Putamen (tissue), 1 donor: ENCODE results near the gene NOC2L.
"Not testable (repeated sequence)": the region's sequence is repeated elsewhere in the genome, so short reads cannot be mapped to it uniquely, and the experiment has no call there.

Experiments used
- DNase-seq: peaks from one replicate; pipeline ENCODE4 v3.0.0-alpha.2; 2016; ENCODE audit warnings: low spot score

Gene NOC2L

GRCh38 chr1:958823-959730, at the start of gene NOC2L:
NOC2L (minus strand) TSS chr1:959256; CDS start chr1:959240, 16 bp downstream.
- peak; percentile 85 for DNase-seq

- no peak for DNase-seq
These were observed 47.5 kb upstream of the NOC2L start for GRCh38 chr1:1006305-1007159.

- no peak for DNase-seq
These were observed 46.8 kb upstream of the NOC2L start for GRCh38 chr1:1005774-1006304.

DNA sequence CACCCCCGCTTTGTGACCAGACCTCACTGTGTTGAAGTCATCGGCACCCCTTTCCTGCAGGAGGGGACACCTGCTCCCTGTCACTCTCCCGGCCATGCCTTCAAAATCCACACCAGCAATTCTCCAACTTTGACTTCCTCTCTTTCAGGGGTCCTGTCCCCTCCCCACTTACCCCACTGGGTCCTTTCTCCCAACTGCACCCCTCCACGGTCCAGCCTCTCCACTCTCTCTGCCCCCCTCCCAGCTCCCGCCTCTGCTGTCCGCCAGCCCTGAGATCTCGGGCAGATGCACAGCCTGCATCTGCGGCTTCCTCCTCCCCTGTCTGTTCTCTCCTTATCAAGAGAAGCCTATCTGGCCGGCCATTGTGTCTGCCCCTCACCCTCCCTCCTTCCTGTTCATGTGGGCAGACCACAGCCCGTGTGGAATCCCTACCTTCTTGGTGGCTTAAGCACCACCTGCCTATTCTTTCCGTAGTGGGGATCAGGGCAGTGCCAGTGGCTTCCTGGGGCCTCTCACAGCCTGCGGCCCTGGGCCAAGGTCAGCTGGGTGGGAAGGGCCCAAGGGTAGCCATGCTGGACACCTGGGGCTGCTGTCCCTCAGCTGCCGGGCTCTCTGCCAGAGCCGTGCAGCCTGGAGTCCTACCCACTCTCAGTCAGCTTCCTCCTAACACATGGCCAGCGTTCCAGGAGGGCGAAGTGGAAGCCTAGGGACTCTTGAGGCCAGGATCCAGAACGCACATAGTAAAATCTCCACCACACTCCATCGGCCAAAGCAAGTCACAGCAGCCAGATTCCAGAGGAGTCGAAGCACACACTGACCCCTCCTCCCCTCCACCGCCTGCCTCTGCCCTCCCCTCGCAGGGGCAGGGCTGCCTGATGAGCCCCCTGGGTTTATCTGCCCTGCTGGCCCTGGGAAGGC, 46.0 kb upstream of the NOC2L start:
- DNase-seq: no peak

DNA sequence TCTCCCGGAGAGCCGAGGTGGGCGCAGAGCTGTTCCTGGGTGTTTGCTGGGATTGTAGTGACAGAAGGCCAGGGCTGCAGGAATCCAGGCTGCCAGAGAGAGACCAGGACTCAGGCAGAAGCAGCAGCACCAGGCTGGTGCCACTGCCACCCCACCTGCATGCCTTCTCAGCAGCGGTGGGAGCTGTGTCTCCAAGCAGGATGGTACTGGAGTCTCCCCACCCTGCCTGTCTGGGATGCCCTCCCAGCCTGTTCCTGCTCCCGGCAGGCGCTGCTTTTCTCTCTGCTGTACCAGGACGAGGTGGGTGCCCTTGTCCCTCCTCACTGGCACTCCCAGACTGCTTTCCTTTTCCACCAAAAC, 45.3 kb upstream of the NOC2L start:
- no peak for DNase-seq

DNA sequence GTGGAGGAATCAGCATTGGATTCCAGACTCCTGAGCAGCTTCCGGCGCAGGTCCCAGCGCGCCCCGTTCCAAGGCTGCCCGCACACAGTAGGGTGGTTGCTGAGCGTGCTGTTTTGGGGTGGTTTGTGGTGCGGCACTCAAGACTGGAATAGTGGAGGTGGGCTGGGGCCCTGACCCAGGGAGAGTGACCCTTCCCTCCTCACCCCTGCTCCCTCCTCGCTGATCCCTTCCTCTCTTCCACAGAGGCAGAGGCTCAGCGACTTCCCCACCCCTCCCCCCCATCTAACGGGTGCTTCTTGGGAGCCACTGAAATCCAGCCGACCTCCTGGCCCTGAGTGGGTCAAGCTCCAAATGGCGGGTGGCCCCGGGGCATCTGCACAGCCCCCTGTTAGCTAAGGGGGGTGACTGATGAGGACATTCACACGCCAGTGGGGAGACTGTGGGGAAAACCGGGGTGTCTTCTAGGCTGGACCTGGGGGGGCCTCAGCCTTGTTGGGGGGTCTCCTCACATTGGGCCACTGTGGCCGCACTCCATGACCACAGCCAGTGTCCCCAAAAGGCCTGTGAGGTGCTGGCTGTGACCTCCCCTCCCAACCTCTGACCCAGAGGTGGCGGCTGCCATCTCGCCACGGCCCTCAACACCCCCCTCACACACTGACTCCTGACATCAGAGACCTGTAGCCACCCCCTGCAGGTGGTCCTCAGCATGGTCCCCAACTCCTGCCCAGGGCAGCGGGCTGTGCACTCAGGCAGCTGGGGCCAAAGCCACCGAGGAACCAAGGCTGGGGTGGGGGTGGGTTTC, 44.8 kb upstream of the NOC2L start:
- DNase-seq: no peak

GRCh38 chr1:1001057-1001783, 42.2 kb upstream of the NOC2L start:
- no peak for DNase-seq

- peak; percentile 52 for DNase-seq
These were observed 41.5 kb upstream of the NOC2L start for GRCh38 chr1:1000357-1001056.

- peak; percentile 87 for DNase-seq
These were observed 40.8 kb upstream of the NOC2L start, which contains the start of gene HES4 for GRCh38 chr1:999725-1000356. HES4 (minus strand) TSS chr1:1000097; CDS start chr1:999973, 124 bp downstream.

DNA sequence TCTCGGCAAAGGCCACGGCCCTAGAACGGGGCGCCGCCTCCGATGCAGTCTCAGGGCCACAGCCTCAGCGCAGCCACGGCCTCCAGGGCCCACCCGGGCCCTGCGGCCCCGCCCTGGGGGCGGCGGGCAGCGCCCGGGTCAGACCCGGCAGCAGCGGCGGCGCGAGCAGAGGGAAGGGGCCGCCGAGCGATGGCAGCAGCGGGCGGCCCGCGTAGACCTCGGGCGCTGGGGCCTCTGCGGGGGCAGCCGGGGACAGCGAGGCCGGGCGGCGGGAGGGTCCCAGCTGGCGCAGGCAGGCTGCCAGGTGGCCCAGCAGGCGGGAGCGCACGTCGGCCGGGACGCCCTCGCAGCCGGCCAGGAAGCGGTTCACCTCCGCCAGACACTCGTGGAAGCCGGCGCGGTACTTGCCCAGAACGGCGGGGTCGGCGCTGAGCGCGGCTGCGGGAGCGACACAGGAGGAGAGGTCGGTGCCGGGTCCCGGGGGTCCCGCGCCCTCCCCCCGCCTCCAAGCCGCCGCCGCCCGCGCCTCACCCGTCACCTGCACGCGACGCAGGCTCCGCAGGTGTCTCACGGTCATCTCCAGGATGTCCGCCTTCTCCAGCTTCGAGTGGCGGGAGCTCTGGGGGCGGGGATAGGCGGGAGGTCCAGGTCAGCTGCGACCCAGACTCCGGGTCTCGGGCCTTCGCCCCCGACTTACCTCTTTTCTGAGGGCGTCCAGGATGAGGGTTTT, 40.1 kb upstream of the NOC2L start:
- no peak for DNase-seq

- no peak for DNase-seq
These were observed 39.6 kb upstream of the NOC2L start for GRCh38 chr1:998745-998994.

DNA sequence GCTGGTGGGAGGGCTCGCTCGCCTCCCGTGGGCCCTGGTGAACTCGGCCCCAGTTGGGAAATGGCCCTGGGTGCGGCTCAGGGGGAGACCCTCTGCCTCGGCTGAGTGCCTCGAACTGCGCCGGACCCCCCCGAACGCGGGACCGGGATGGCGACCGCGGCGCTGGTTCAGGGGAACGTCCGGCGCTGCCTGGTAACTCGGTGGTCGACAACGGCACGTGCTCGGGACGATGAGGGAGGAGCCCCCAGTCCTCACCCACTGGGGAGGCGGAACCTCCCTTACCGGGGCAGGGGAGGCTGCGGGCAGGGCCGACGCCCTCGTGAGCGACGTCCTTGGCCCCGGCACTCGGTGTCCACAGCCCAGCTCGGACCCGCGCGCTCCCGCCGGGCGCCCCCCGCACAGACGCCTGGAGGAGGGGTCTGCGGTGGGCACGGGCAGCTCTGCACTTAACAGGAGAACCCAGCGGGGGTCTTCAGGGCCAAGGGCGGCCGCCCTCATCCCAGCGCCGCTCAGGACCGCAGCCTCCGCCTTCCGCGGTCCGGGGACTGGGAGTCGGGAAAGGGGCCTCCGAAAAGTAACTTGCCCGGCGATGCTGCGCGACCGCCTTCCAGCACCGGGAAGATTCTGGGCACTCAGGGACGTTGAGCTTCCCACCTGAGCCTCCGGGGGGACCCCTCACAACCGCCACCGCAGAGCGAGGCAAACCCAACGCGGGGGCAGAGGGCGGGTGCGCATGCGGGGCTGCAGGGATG, 39.1 kb upstream of the NOC2L start:
- no peak for DNase-seq

DNA sequence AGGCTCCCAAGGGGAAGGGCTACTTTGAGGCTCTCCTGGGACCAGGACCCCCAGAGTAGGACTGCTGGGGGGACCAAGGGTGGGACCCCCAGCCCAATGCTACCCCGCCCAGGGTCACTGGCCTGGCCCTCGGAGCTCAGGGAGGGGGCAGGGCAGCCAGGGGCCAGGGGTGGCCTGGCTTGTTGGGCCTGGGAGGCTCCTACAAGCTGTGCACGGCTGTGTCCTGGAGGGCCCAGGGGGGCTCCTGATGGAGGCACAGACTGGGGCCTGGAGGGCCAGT, 38.6 kb upstream of the NOC2L start:
- no peak for DNase-seq

GRCh38 chr1:996851-997712, 38.0 kb upstream of the NOC2L start:
- DNase-seq: no peak

DNA sequence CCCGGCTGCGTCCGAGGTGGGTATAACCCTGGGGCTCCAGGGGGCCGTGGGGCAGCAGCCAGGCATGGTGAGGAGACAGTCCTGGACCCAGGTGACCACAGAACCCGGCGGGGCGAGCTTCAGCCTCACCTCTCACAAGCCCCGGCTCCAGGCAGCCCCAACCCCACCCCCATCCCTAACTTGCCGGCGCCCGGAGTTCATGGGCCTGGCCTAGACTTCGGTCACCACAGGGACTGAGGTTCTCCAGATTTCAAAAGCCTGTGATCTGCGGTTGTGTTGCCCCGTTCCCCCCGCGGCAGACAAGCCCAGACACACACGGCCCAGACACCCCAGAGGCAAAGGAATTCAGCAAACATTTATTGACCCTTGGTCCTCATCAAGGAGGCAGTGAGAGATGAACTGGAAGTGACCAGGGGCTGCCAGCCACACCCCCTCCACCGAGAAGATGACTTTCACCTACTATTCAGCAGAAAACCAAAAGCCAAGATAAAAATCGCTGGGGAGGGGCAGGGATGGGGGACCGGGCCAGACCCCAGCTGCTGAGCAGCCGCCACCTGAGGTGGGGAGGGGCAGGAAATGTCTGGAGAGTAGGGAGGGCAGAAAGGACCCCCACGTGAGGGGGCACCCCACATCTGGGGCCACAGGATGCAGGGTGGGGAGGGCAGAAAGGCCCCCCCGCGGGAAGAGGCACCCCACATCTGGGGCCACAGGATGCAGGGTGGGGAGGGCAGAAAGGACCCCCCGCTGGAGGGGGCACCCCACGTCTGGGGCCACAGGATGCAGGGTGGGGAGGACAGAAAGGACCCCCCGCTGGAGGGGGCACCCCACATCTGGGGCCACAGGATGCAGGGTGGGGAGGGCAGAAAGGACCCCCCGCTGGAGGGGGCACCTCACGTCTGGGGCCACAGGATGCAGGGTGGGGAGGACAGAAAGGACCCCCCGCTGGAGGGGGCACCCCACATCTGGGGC, 36.9 kb upstream of the NOC2L start:
- no peak for DNase-seq

DNA sequence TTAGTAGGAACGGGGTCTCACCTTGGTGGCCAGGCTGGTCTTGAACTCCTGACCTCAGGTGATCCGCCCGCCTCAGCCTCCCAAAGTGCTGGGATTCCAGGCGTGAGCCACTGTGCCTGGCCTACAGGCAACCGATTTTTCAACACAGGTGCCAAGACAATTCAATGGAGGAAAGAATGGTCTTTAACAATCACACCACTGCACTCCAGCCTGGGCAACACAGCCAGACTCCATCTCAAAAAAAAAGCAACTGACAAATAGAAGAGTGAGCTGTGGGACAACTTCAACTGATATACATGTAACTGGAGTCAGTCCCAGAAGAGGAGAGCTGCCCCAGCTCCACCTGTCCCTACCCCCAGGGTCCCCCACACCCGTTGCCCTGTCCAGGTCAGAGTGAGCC, 35.5 kb upstream of the NOC2L start:
- DNase-seq: not testable (repeated sequence)
